ENCODE measurements around the gene ARSB. TPM values are rescaled to one million over a fixed set of nuclear protein-coding genes. Genes with fewer than 3 reads are reported as not detected.

Gene ARSB
- polyA plus RNA-seq, 4 donors: 0.54 to 17.9 (median 1.9) TPM

DNA sequence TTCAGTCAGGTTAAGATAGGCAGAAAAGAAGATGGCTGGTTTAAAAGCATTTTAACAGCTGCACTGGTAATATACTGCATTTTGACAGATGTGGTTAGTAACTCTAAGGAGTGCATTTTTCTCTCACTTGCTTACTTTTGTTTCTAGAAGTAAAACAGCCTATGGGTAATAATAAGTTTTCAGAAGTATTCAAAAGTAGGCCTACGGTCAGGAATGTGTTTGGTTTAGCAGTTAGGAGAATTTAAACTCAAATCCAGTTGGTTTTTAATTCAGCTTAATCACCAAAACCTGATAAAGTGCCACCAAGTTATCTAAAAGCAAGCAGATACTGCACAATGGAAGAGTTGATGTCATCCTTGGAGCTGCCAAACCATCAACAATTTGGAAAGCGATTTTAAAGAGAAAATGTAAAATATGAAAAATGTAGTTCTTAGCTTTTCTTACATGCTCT, 160.3 kb downstream of the ARSB start:
- Histone ChIP-seq H3K4me1 (ENCODE audit: control insufficient read depth in 3 of 3, insufficient read depth in 2 of 3, low read depth in 1 of 3, low read length in 2 of 3) (no peaks in the 10 kb centered on the region), H3K36me3 (ENCODE audit: control insufficient read depth in 3 of 3, insufficient read depth in 2 of 3, low read depth in 1 of 3, low read length in 3 of 3) (no peaks in the 10 kb centered on the region), H3K27ac (ENCODE audit: low read depth in 1 of 3, low read length in 2 of 3) (no peak overlapping the region), H3K9me3 (ENCODE audit: control insufficient read depth in 2 of 2, insufficient read depth in 1 of 2, low read depth in 1 of 2, low read length in 1 of 2) (no peaks in the 10 kb centered on the region), H3K4me3 (ENCODE audit: low read depth in 1 of 3, low read length in 3 of 3) (no peak overlapping the region), H3K27me3 (ENCODE audit: control insufficient read depth in 3 of 3, insufficient read depth in 3 of 3, low read length in 3 of 3) (no peaks in the 10 kb centered on the region)
- WGBS, 3 donors: 64 to 77% (median 75%) methylated on average over 2 of the region's 2 CpGs
- FAIRE-seq (no peak), DNase-seq (no peak)

DNA sequence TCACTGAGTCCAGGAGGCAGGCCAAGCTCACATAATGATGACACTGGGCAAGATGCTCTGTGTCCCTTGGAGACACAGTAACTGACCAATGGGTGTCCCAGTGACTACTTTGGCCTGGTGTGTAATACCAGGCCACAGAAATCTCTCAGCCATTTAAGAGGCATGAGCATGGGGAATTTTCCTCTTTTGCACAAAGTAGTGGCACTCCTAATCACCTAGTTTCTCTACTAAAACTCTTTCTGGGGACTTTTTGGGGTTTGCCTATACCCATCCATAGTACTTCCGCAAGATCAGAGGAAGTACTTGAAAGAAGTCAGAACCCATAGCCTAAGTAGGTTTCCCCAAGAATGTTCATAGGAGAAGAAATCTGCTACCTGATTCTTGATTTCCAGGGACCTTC, 161.9 kb downstream of the ARSB start:
- Histone ChIP-seq H3K27me3 (ENCODE audit: control insufficient read depth in 3 of 3, insufficient read depth in 3 of 3, low read length in 3 of 3) (no peaks in the 10 kb centered on the region), H3K27ac (ENCODE audit: low read depth in 1 of 3, low read length in 2 of 3) (no peak overlapping the region), H3K36me3 (ENCODE audit: control insufficient read depth in 3 of 3, insufficient read depth in 2 of 3, low read depth in 1 of 3, low read length in 3 of 3) (peaks cover 0 to 2% (median 0%) of the 10 kb centered on the region in 3 donors), H3K4me3 (ENCODE audit: low read depth in 1 of 3, low read length in 3 of 3) (no peak overlapping the region), H3K9me3 (ENCODE audit: control insufficient read depth in 2 of 2, insufficient read depth in 1 of 2, low read depth in 1 of 2, low read length in 1 of 2) (no peaks in the 10 kb centered on the region), H3K4me1 (ENCODE audit: control insufficient read depth in 3 of 3, insufficient read depth in 2 of 3, low read depth in 1 of 3, low read length in 2 of 3) (no peaks in the 10 kb centered on the region)
- FAIRE-seq: no peak
- 93 to 100% (median 94%) methylated on average over 1 of the region's 1 CpG for whole genome bisulfite sequencing, 3 donors
- DNase-seq: no peak

GRCh38 chr5:78821536-78822021, 163.5 kb downstream of the ARSB start:
- H3K27me3 ChIP-seq (ENCODE audit: control insufficient read depth in 3 of 3, insufficient read depth in 3 of 3, low read length in 3 of 3): no peaks in the 10 kb centered on the region
- no peak overlapping the region for H3K27ac ChIP-seq (ENCODE audit: low read depth in 1 of 3, low read length in 2 of 3)
- FAIRE-seq: no peak

GRCh38 chr5:78819707-78820106, 165.4 kb downstream of the ARSB start:
- FAIRE-seq (no peak), DNase-seq (no peak)
- no peak overlapping the region for H3K4me3 ChIP-seq (ENCODE audit: low read depth in 1 of 3, low read length in 3 of 3)
- WGBS, 3 donors: 92 to 96% (median 95%) methylated on average over 1 of the region's 1 CpG
- H3K36me3 ChIP-seq (ENCODE audit: control insufficient read depth in 3 of 3, insufficient read depth in 2 of 3, low read depth in 1 of 3, low read length in 3 of 3): peaks cover 0 to 4% (median 0%) of the 10 kb centered on the region in 3 donors
- no peaks in the 10 kb centered on the region for H3K9me3 ChIP-seq (ENCODE audit: control insufficient read depth in 2 of 2, insufficient read depth in 1 of 2, low read depth in 1 of 2, low read length in 1 of 2)
- no peaks in the 10 kb centered on the region for H3K4me1 ChIP-seq (ENCODE audit: control insufficient read depth in 3 of 3, insufficient read depth in 2 of 3, low read depth in 1 of 3, low read length in 2 of 3)
- H3K27me3 ChIP-seq (ENCODE audit: control insufficient read depth in 3 of 3, insufficient read depth in 3 of 3, low read length in 3 of 3): no peaks in the 10 kb centered on the region
- H3K27ac ChIP-seq (ENCODE audit: low read depth in 1 of 3, low read length in 2 of 3): no peak overlapping the region

More at GRCh38 chr5:78821536-78822021, 163.5 kb downstream of the ARSB start:
- no peaks in the 10 kb centered on the region for H3K9me3 ChIP-seq (ENCODE audit: control insufficient read depth in 2 of 2, insufficient read depth in 1 of 2, low read depth in 1 of 2, low read length in 1 of 2)
- DNase-seq: no peak
- H3K4me1 ChIP-seq (ENCODE audit: control insufficient read depth in 3 of 3, insufficient read depth in 2 of 3, low read depth in 1 of 3, low read length in 2 of 3): no peaks in the 10 kb centered on the region
- H3K36me3 ChIP-seq (ENCODE audit: control insufficient read depth in 3 of 3, insufficient read depth in 2 of 3, low read depth in 1 of 3, low read length in 3 of 3): peaks cover 0 to 2% (median 0%) of the 10 kb centered on the region in 3 donors
- WGBS, 3 donors: 86 to 96% (median 89%) methylated on average over 2 of the region's 2 CpGs
- no peak overlapping the region for H3K4me3 ChIP-seq (ENCODE audit: low read depth in 1 of 3, low read length in 3 of 3)

DNA sequence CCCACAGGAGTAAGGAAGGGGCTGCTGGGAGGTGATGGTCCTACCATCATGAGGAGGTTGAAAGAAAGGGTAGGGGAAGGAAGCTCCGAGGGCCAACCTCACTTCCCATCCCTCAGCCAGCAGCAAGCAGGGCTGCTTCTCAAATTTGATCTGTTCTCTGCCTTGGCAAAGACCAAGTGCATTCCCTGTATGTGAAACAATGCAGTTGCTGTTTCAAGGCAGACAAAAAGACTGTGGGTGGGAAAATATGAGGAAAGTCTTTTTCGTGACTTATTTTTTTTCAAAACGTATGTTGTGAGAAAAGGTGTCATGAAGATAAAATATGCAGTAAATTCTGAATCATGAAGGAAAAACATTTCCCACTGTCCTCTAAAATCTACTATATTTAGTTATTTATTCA, 165.9 kb downstream of the ARSB start:
- no peaks in the 10 kb centered on the region for H3K27me3 ChIP-seq (ENCODE audit: control insufficient read depth in 3 of 3, insufficient read depth in 3 of 3, low read length in 3 of 3)
- DNase-seq (no peak), FAIRE-seq (no peak)
- H3K27ac ChIP-seq (ENCODE audit: low read depth in 1 of 3, low read length in 2 of 3): no peak overlapping the region
- peaks cover 0 to 4% (median 0%) of the 10 kb centered on the region in 3 donors for H3K36me3 ChIP-seq (ENCODE audit: control insufficient read depth in 3 of 3, insufficient read depth in 2 of 3, low read depth in 1 of 3, low read length in 3 of 3)
- no peaks in the 10 kb centered on the region for H3K4me1 ChIP-seq (ENCODE audit: control insufficient read depth in 3 of 3, insufficient read depth in 2 of 3, low read depth in 1 of 3, low read length in 2 of 3)
- no peak overlapping the region for H3K4me3 ChIP-seq (ENCODE audit: low read depth in 1 of 3, low read length in 3 of 3)
- 83 to 96% (median 86%) methylated on average over 3 of the region's 3 CpGs for WGBS, 3 donors
- H3K9me3 ChIP-seq (ENCODE audit: control insufficient read depth in 2 of 2, insufficient read depth in 1 of 2, low read depth in 1 of 2, low read length in 1 of 2): no peaks in the 10 kb centered on the region

GRCh38 chr5:78816143-78816765, 168.9 kb downstream of the ARSB start:
- Histone ChIP-seq H3K36me3 (ENCODE audit: control insufficient read depth in 3 of 3, insufficient read depth in 2 of 3, low read depth in 1 of 3, low read length in 3 of 3) (peaks cover 0 to 4% (median 0%) of the 10 kb centered on the region in 3 donors), H3K27ac (ENCODE audit: low read depth in 1 of 3, low read length in 2 of 3) (no peak overlapping the region), H3K4me1 (ENCODE audit: control insufficient read depth in 3 of 3, insufficient read depth in 2 of 3, low read depth in 1 of 3, low read length in 2 of 3) (no peaks in the 10 kb centered on the region), H3K4me3 (ENCODE audit: low read depth in 1 of 3, low read length in 3 of 3) (no peak overlapping the region), H3K9me3 (ENCODE audit: control insufficient read depth in 2 of 2, insufficient read depth in 1 of 2, low read depth in 1 of 2, low read length in 1 of 2) (no peaks in the 10 kb centered on the region), H3K27me3 (ENCODE audit: control insufficient read depth in 3 of 3, insufficient read depth in 3 of 3, low read length in 3 of 3) (no peaks in the 10 kb centered on the region)
- WGBS, 3 donors: 95 to 99% (median 97%) methylated on average over 3 of the region's 3 CpGs
- no peak for DNase-seq
- no peak for FAIRE-seq

GRCh38 chr5:78813906-78814530, 171.1 kb downstream of the ARSB start:
- no peaks in the 10 kb centered on the region for H3K27me3 ChIP-seq (ENCODE audit: control insufficient read depth in 3 of 3, insufficient read depth in 3 of 3, low read length in 3 of 3)
- H3K36me3 ChIP-seq (ENCODE audit: control insufficient read depth in 3 of 3, insufficient read depth in 2 of 3, low read depth in 1 of 3, low read length in 3 of 3): peaks cover 0 to 2% (median 0%) of the 10 kb centered on the region in 3 donors
- H3K9me3 ChIP-seq (ENCODE audit: control insufficient read depth in 2 of 2, insufficient read depth in 1 of 2, low read depth in 1 of 2, low read length in 1 of 2): no peaks in the 10 kb centered on the region
- WGBS, 3 donors: 94 to 100% (median 98%) methylated on average over 2 of the region's 2 CpGs
- no peak overlapping the region for H3K27ac ChIP-seq (ENCODE audit: low read depth in 1 of 3, low read length in 2 of 3)
- no peak for DNase-seq
- no peak for FAIRE-seq
- no peaks in the 10 kb centered on the region for H3K4me1 ChIP-seq (ENCODE audit: control insufficient read depth in 3 of 3, insufficient read depth in 2 of 3, low read depth in 1 of 3, low read length in 2 of 3)
- H3K4me3 ChIP-seq (ENCODE audit: low read depth in 1 of 3, low read length in 3 of 3): no peak overlapping the region

GRCh38 chr5:78813286-78813685, 171.8 kb downstream of the ARSB start:
- no peak overlapping the region for H3K4me3 ChIP-seq (ENCODE audit: low read depth in 1 of 3, low read length in 3 of 3)
- H3K27me3 ChIP-seq (ENCODE audit: control insufficient read depth in 3 of 3, insufficient read depth in 3 of 3, low read length in 3 of 3): no peaks in the 10 kb centered on the region
- no peak overlapping the region for H3K27ac ChIP-seq (ENCODE audit: low read depth in 1 of 3, low read length in 2 of 3)
- no peaks in the 10 kb centered on the region for H3K4me1 ChIP-seq (ENCODE audit: control insufficient read depth in 3 of 3, insufficient read depth in 2 of 3, low read depth in 1 of 3, low read length in 2 of 3)
- peak in 1 of 2 donors; percentile 11 for DNase-seq
- FAIRE-seq: no peak
- H3K36me3 ChIP-seq (ENCODE audit: control insufficient read depth in 3 of 3, insufficient read depth in 2 of 3, low read depth in 1 of 3, low read length in 3 of 3): peaks cover 0 to 2% (median 0%) of the 10 kb centered on the region in 3 donors
- 81 to 98% (median 96%) methylated on average over 1 of the region's 1 CpG for WGBS, 3 donors
- no peaks in the 10 kb centered on the region for H3K9me3 ChIP-seq (ENCODE audit: control insufficient read depth in 2 of 2, insufficient read depth in 1 of 2, low read depth in 1 of 2, low read length in 1 of 2)

Data from small intestine (tissue), 7 donors.